Tibial nerve (tissue), 4 donors: ENCODE results near the gene PRUNE2. TPM values are rescaled to one million over a fixed set of nuclear protein-coding genes. Genes with fewer than 3 reads are reported as not detected.

Experiments used
- DNase-seq, 2 donors: peaks; one replicate each; pipeline ENCODE4 v3.0.0-alpha.2; 2019; ENCODE audit warnings: low spot score in 2 of 2
- H3K27ac ChIP-seq, 4 donors: fragments of 200-600 bp; sonication (generic) in 3 of 4; one replicate each; pipeline ENCODE4 v1.5.1; 2017 to 2019; ENCODE audit warnings: mild to moderate bottlenecking in 1 of 4
- H3K27me3 ChIP-seq, 2 donors: fragments of 200-600 bp; sonication (generic) in 1 of 2; one replicate each; pipeline versions ENCODE4 v1.5.1 to v1.6.0; 2017 to 2019
- H3K36me3 ChIP-seq, 3 donors: fragments of 200-600 bp; sonication (generic); one replicate each; pipeline ENCODE4 v1.5.1; 2018 to 2019
- H3K4me1 ChIP-seq, 4 donors: fragments of 200-600 bp; sonication (generic) in 3 of 4; one replicate each; pipeline ENCODE4 v1.5.1; 2017 to 2019
- H3K4me3 ChIP-seq, 4 donors: fragments of 200-600 bp; sonication (generic) in 3 of 4; one replicate each; pipeline ENCODE4 v1.5.1; 2017 to 2019; ENCODE audit warnings: mild to moderate bottlenecking in 1 of 4, moderate library complexity in 1 of 4
- H3K9me3 ChIP-seq, 4 donors: fragments of 200-600 bp; sonication (generic) in 3 of 4; one replicate each; pipeline ENCODE4 v1.5.1; 2017 to 2019
- EP300 ChIP-seq, 2 donors: sonication (generic); formaldehyde crosslinking; IDR thresholded peaks; one replicate each; pipeline ENCODE4 v1.6.1; 2017; ENCODE audit warnings: antibody characterized with exemption in 2 of 2, mild to moderate bottlenecking in 1 of 2
- POLR2A ChIP-seq, 2 donors: fragments of 450-650 bp; IDR thresholded peaks; one replicate each; pipeline ENCODE4 v1.6.1; 2017; ENCODE audit warnings: antibody characterized with exemption in 2 of 2, mild to moderate bottlenecking in 2 of 2, moderate library complexity in 2 of 2
- WGBS, 2 donors: methylation state at CpG; one replicate each; pipeline ENCODE4 v1.1.5; 2018; 5-methylcytosine and 5-hydroxymethylcytosine counted together
- total RNA-seq, 4 donors: library from RNA; depleted of rRNA; stranded (reverse); fragments of >200 nt; gene quantifications; one replicate each; pipeline ENCODE4 v1.1.0, GENCODE V29; 2016
- TF ChIP-seq, protein P1 (sequence below), 5 experiments: fragments of 200-600 bp in 3 of 5; fragments of 450-650 bp in 2 of 5; sonication (generic) in 3 of 5; IDR thresholded peaks; one replicate each; pipeline ENCODE4 v1.5.1; 2016 to 2019; ENCODE audit warnings: antibody characterized with exemption in 5 of 5, mild to moderate bottlenecking in 3 of 5, moderate library complexity in 2 of 5

The PRUNE2 gene
- total RNA-seq, 4 donors from 2014 or later, result 23.2 to 50.4 (median 24.2) TPM

- DNase-seq, result no peak
- TF ChIP-seq POLR2A (IDR thresholded peaks at IDR 0.05), result no peak
- Histone ChIP-seq H3K27ac (no peak overlapping the region), H3K36me3 (no peaks in the 10 kb centered on the region), H3K9me3 (peaks cover 0 to 17% (median 0%) of the 10 kb centered on the region in 4 donors), H3K27me3 (peaks cover 0 to 3% of the 10 kb centered on the region in 2 donors), H3K4me1 (no peaks in the 10 kb centered on the region), H3K4me3 (no peak overlapping the region)
- 67 to 80% methylated on average over 1 of the region's 1 CpG for WGBS, 2 donors
Measured at GRCh38 chr9:76921165-76921564, 15.3 kb upstream of the PRUNE2 start.

DNA sequence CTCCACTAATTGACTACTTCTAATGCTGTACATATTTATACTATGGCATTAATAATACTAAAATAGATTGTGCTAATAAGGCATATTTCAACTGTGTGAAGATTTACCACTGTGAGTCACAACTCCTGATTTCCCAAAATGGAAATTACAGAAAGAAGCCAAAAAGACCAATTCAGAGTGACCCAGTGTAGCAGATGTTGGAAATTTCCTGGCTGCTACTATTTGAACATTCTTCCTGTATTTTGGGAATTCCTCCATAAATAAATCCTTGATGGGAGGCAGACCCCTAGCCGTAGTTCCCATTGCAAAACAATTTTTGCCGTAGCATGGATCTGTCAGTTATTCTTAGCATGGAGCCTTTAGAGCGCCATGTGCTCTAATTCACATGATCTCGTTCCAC, 11.4 kb upstream of the PRUNE2 start:
- peaks cover 0 to 3% of the 10 kb centered on the region in 2 donors for H3K27me3 ChIP-seq
- no peak overlapping the region for H3K27ac ChIP-seq
- no peak for DNase-seq
- WGBS, 2 donors, result 61 to 66% methylated on average over 4 of the region's 4 CpGs
- H3K36me3 ChIP-seq, result no peaks in the 10 kb centered on the region
- H3K9me3 ChIP-seq, result no peaks in the 10 kb centered on the region
- H3K4me1 ChIP-seq, result no peaks in the 10 kb centered on the region
- TF ChIP-seq EP300 (IDR thresholded peaks at IDR 0.05) (no peak), POLR2A (IDR thresholded peaks at IDR 0.05) (no peak)
- TF ChIP-seq, protein P1, sequence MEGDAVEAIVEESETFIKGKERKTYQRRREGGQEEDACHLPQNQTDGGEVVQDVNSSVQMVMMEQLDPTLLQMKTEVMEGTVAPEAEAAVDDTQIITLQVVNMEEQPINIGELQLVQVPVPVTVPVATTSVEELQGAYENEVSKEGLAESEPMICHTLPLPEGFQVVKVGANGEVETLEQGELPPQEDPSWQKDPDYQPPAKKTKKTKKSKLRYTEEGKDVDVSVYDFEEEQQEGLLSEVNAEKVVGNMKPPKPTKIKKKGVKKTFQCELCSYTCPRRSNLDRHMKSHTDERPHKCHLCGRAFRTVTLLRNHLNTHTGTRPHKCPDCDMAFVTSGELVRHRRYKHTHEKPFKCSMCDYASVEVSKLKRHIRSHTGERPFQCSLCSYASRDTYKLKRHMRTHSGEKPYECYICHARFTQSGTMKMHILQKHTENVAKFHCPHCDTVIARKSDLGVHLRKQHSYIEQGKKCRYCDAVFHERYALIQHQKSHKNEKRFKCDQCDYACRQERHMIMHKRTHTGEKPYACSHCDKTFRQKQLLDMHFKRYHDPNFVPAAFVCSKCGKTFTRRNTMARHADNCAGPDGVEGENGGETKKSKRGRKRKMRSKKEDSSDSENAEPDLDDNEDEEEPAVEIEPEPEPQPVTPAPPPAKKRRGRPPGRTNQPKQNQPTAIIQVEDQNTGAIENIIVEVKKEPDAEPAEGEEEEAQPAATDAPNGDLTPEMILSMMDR (IDR thresholded peaks at IDR 0.05), result no peak
- no peak overlapping the region for H3K4me3 ChIP-seq

DNA sequence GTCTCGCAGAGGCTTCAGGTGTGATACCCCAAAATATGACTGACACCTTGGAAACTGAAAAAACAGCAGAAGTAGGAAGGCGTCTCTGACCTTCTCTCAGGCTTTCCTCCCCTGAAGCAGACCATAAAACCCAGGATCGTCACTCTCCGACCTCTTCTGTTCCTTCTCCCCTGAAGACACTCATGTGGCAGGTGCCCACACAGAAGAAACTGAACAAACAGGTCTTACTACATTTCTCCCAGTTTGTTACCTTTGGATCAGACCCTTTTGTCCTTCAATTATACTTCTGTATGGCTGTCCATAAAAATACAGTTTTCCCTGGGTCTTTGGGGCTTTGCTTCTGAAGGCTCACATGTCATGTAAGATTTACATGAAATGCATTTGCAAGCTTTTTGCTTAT, 10.3 kb upstream of the PRUNE2 start:
- TF ChIP-seq EP300 (IDR thresholded peaks at IDR 0.05) (no peak), POLR2A (IDR thresholded peaks at IDR 0.05) (no peak)
- TF ChIP-seq, protein P1 (IDR thresholded peaks at IDR 0.05), result no peak
- no peak overlapping the region for H3K27ac ChIP-seq

GRCh38 chr9:76913467-76913866, 7.6 kb upstream of the PRUNE2 start:
- Histone ChIP-seq H3K27ac (no peak overlapping the region), H3K9me3 (no peaks in the 10 kb centered on the region), H3K36me3 (no peaks in the 10 kb centered on the region), H3K27me3 (peaks cover 0 to 3% of the 10 kb centered on the region in 2 donors), H3K4me3 (no peak overlapping the region), H3K4me1 (no peaks in the 10 kb centered on the region)
- TF ChIP-seq POLR2A (IDR thresholded peaks at IDR 0.05) (no peak), EP300 (IDR thresholded peaks at IDR 0.05) (no peak)
- TF ChIP-seq, protein P1 (IDR thresholded peaks at IDR 0.05), result no peak
- WGBS, 2 donors, result 86 to 90% methylated on average over 2 of the region's 2 CpGs
- no peak for DNase-seq

More for the DNA sequence above, 10.3 kb upstream of the PRUNE2 start:
- Histone ChIP-seq H3K27me3 (peaks cover 0 to 3% of the 10 kb centered on the region in 2 donors), H3K36me3 (no peaks in the 10 kb centered on the region), H3K4me3 (no peak overlapping the region), H3K4me1 (no peaks in the 10 kb centered on the region), H3K9me3 (no peaks in the 10 kb centered on the region)
- no peak for DNase-seq
- WGBS, 2 donors, result 66 to 75% methylated on average over 4 of the region's 4 CpGs

- no peak for DNase-seq
- Histone ChIP-seq H3K36me3 (no peaks in the 10 kb centered on the region), H3K27ac (no peak overlapping the region), H3K4me3 (no peak overlapping the region), H3K4me1 (no peaks in the 10 kb centered on the region), H3K9me3 (no peaks in the 10 kb centered on the region), H3K27me3 (peaks cover 0 to 3% of the 10 kb centered on the region in 2 donors)
- WGBS, 2 donors, result 53 to 63% methylated on average over 6 of the region's 6 CpGs
- TF ChIP-seq POLR2A (IDR thresholded peaks at IDR 0.05) (no peak), EP300 (IDR thresholded peaks at IDR 0.05) (no peak)
- TF ChIP-seq, protein P1 (IDR thresholded peaks at IDR 0.05), result no peak
Measured at GRCh38 chr9:76912636-76913275, 6.8 kb upstream of the PRUNE2 start.
